ENCODE measurements around the gene BLTP3A. TPM values are rescaled to one million over a fixed set of nuclear protein-coding genes. Genes with fewer than 3 reads are reported as not detected.

The BLTP3A gene
- polyA plus RNA-seq, 1 donor from 2014 or later, result 11.2 TPM

DNA sequence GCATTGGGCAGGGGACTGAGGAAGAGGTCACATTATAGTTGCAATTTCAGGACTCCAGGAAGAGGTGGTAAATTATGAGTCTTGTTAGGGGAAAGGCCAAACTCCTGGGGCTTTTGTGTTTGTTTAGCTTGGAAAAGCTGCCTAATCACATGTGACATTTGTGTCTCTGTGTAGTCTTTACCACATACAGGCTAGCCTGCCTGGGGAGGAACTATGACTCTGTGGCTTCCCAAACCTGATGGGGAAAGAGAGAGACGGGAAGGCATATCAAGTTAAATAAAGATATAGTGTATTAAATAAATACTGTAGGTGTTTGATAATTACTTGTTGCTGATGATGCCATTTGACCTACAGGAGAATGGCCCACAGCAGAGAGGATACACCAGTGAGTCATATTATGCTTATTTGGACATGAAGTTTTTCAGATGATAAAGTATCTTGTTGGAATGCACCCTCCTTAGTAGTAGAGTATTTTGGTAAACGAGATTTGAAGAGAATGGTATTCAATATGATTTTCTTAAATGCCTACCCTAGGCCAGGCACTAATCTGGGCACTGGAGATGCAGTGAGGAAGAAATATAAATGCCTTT, 4.0 kb downstream of the BLTP3A start:
- TF ChIP-seq SMC3 (conservative IDR thresholded peaks at IDR 0.05; ENCODE audit: poor library complexity) (no peak), POLR2AphosphoS5 (IDR thresholded peaks at IDR 0.05) (no peak), MXI1 (conservative IDR thresholded peaks at IDR 0.05; ENCODE audit: poor library complexity, severe bottlenecking) (no peak), RAD21 (conservative IDR thresholded peaks at IDR 0.05) (no peak), EP300 (conservative IDR thresholded peaks at IDR 0.05; ENCODE audit: poor library complexity, severe bottlenecking) (no peak), EZH2 (IDR thresholded peaks at IDR 0.05; ENCODE audit: borderline replicate concordance, insufficient read depth, low read length, poor library complexity, severe bottlenecking) (no peak), TAF1 (IDR thresholded peaks at IDR 0.05; ENCODE audit: low read depth) (no peak)
- TF ChIP-seq, protein P1, sequence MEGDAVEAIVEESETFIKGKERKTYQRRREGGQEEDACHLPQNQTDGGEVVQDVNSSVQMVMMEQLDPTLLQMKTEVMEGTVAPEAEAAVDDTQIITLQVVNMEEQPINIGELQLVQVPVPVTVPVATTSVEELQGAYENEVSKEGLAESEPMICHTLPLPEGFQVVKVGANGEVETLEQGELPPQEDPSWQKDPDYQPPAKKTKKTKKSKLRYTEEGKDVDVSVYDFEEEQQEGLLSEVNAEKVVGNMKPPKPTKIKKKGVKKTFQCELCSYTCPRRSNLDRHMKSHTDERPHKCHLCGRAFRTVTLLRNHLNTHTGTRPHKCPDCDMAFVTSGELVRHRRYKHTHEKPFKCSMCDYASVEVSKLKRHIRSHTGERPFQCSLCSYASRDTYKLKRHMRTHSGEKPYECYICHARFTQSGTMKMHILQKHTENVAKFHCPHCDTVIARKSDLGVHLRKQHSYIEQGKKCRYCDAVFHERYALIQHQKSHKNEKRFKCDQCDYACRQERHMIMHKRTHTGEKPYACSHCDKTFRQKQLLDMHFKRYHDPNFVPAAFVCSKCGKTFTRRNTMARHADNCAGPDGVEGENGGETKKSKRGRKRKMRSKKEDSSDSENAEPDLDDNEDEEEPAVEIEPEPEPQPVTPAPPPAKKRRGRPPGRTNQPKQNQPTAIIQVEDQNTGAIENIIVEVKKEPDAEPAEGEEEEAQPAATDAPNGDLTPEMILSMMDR (IDR thresholded peaks at IDR 0.05; ENCODE audit: poor library complexity, severe bottlenecking), result no peak
- TF ChIP-seq, protein P2, sequence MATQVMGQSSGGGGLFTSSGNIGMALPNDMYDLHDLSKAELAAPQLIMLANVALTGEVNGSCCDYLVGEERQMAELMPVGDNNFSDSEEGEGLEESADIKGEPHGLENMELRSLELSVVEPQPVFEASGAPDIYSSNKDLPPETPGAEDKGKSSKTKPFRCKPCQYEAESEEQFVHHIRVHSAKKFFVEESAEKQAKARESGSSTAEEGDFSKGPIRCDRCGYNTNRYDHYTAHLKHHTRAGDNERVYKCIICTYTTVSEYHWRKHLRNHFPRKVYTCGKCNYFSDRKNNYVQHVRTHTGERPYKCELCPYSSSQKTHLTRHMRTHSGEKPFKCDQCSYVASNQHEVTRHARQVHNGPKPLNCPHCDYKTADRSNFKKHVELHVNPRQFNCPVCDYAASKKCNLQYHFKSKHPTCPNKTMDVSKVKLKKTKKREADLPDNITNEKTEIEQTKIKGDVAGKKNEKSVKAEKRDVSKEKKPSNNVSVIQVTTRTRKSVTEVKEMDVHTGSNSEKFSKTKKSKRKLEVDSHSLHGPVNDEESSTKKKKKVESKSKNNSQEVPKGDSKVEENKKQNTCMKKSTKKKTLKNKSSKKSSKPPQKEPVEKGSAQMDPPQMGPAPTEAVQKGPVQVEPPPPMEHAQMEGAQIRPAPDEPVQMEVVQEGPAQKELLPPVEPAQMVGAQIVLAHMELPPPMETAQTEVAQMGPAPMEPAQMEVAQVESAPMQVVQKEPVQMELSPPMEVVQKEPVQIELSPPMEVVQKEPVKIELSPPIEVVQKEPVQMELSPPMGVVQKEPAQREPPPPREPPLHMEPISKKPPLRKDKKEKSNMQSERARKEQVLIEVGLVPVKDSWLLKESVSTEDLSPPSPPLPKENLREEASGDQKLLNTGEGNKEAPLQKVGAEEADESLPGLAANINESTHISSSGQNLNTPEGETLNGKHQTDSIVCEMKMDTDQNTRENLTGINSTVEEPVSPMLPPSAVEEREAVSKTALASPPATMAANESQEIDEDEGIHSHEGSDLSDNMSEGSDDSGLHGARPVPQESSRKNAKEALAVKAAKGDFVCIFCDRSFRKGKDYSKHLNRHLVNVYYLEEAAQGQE (IDR thresholded peaks at IDR 0.05; ENCODE audit: borderline replicate concordance), result no peak
- Histone ChIP-seq H3K4me3 (ENCODE audit: low read length) (no peak overlapping the region), H3K4me2 (ENCODE audit: low read length) (no peak overlapping the region), H3K79me2 (replicated peaks; ENCODE audit: insufficient read depth, low read length) (peaks cover 24% of the 10 kb centered on the region), H3K27ac (ENCODE audit: low read length) (no peak overlapping the region), H2AFZ (ENCODE audit: low read depth, low read length) (no peak overlapping the region), H3F3A (ENCODE audit: insufficient read depth, low read length, poor library complexity, severe bottlenecking) (no peaks in the 10 kb centered on the region), H4K20me1 (ENCODE audit: insufficient read depth) (no peaks in the 10 kb centered on the region), H3K9ac (ENCODE audit: low read length) (no peak overlapping the region), H3K36me3 (ENCODE audit: insufficient read depth, low read length) (no peaks in the 10 kb centered on the region), H3K9me3 (ENCODE audit: low read length) (no peaks in the 10 kb centered on the region), H3K27me3 (ENCODE audit: insufficient read depth, low read depth, low read length) (no peaks in the 10 kb centered on the region), H3K9me2 (ENCODE audit: insufficient read depth, low read length) (no peaks in the 10 kb centered on the region)

DNA sequence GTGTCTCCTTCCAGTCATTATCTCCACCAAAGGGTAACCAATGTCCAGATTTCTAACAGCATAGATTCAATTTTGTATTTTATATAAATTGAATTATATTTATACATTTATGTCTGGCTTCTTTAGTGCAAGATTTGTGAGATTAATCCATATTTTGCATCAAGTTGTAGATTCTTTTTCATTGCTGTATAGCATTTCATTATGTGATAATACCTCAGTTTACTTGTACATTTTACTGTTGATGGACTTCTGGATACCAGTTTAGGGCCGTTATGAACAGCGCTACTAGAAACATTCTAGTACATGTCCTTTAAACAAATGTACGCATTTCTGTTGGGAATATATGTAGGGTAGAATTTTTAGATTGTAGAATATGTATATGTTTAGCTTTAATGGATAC, 6.2 kb downstream of the BLTP3A start:
- H3K79me2 ChIP-seq (replicated peaks; ENCODE audit: insufficient read depth, low read length), result peaks cover 22% of the 10 kb centered on the region
- H3K27ac ChIP-seq (ENCODE audit: low read length), result no peak overlapping the region
- no peaks in the 10 kb centered on the region for H3K36me3 ChIP-seq (ENCODE audit: insufficient read depth, low read length)
- H3F3A ChIP-seq (ENCODE audit: insufficient read depth, low read length, poor library complexity, severe bottlenecking), result no peaks in the 10 kb centered on the region
- H3K4me3 ChIP-seq (ENCODE audit: low read length), result no peak overlapping the region
- no peak overlapping the region for H3K9ac ChIP-seq (ENCODE audit: low read length)
- no peak overlapping the region for H3K4me2 ChIP-seq (ENCODE audit: low read length)
- TF ChIP-seq EP300 (conservative IDR thresholded peaks at IDR 0.05; ENCODE audit: poor library complexity, severe bottlenecking) (no peak), MXI1 (conservative IDR thresholded peaks at IDR 0.05; ENCODE audit: poor library complexity, severe bottlenecking) (no peak), SMC3 (conservative IDR thresholded peaks at IDR 0.05; ENCODE audit: poor library complexity) (no peak), POLR2AphosphoS5 (IDR thresholded peaks at IDR 0.05) (no peak), TAF1 (IDR thresholded peaks at IDR 0.05; ENCODE audit: low read depth) (no peak), EZH2 (IDR thresholded peaks at IDR 0.05; ENCODE audit: borderline replicate concordance, insufficient read depth, low read length, poor library complexity, severe bottlenecking) (no peak), RAD21 (conservative IDR thresholded peaks at IDR 0.05) (no peak)
- TF ChIP-seq, protein P1 (IDR thresholded peaks at IDR 0.05; ENCODE audit: poor library complexity, severe bottlenecking), result no peak
- TF ChIP-seq, protein P2 (IDR thresholded peaks at IDR 0.05; ENCODE audit: borderline replicate concordance), result no peak
- H3K9me2 ChIP-seq (ENCODE audit: insufficient read depth, low read length), result no peaks in the 10 kb centered on the region
- H4K20me1 ChIP-seq (ENCODE audit: insufficient read depth), result no peaks in the 10 kb centered on the region
- H2AFZ ChIP-seq (ENCODE audit: low read depth, low read length), result no peak overlapping the region
- H3K27me3 ChIP-seq (ENCODE audit: insufficient read depth, low read depth, low read length), result no peaks in the 10 kb centered on the region
- H3K9me3 ChIP-seq (ENCODE audit: low read length), result no peaks in the 10 kb centered on the region
